ENCODE results near the gene DNAH14.
A peak's percentile ranks its signal among the peaks of the same experiment; 100 is the strongest.
"Not testable (repeated sequence)": the region's sequence is repeated elsewhere in the genome, so short reads cannot be mapped to it uniquely, and the experiment has no call there.

Gene DNAH14

GRCh38 chr1:224922404-224923164 is 6.9 kb upstream of the DNAH14 start:
- peak; percentile 1 for DNase-seq

GRCh38 chr1:224923726-224924125 is 5.7 kb upstream of the DNAH14 start:
- no peak for DNase-seq

- not testable (repeated sequence) for DNase-seq
Observed at GRCh38 chr1:224927631-224928030, 1.8 kb upstream of the DNAH14 start.

- no peak for DNase-seq
Observed at GRCh38 chr1:224928906-224929305, 569 bp upstream of the DNAH14 start.

- no peak for DNase-seq
Observed at GRCh38 chr1:224931605-224932004, 2.1 kb downstream of the DNAH14 start.

GRCh38 chr1:224932607-224933249 is 3.3 kb downstream of the DNAH14 start:
- no peak for DNase-seq

- DNase-seq, result no peak
Observed at GRCh38 chr1:224933584-224933983, 4.1 kb downstream of the DNAH14 start.

GRCh38 chr1:224938652-224939051 is 9.2 kb downstream of the DNAH14 start:
- no peak for DNase-seq

GRCh38 chr1:224939844-224940425 is 10.5 kb downstream of the DNAH14 start:
- no peak for DNase-seq

- not testable (repeated sequence) for DNase-seq
Observed at GRCh38 chr1:224940735-224941134, 11.3 kb downstream of the DNAH14 start.

- DNase-seq, result not testable (repeated sequence)
Observed at GRCh38 chr1:224945651-224946348, 16.3 kb downstream of the DNAH14 start.

- DNase-seq, result not testable (repeated sequence)
Observed at GRCh38 chr1:224946349-224946691, 16.8 kb downstream of the DNAH14 start.

GRCh38 chr1:224957696-224958095 is 28.2 kb downstream of the DNAH14 start:
- no peak for DNase-seq

GRCh38 chr1:224958490-224958889 is 29.0 kb downstream of the DNAH14 start:
- no peak for DNase-seq

- DNase-seq, result no peak
Observed at GRCh38 chr1:224959115-224959514, 29.6 kb downstream of the DNAH14 start.

- DNase-seq, result no peak
Observed at GRCh38 chr1:224959656-224960055, 30.2 kb downstream of the DNAH14 start.

GRCh38 chr1:224980181-224980580 is 50.7 kb downstream of the DNAH14 start:
- DNase-seq, result no peak

GRCh38 chr1:224981922-224982354 is 52.5 kb downstream of the DNAH14 start:
- not testable (repeated sequence) for DNase-seq

GRCh38 chr1:224988042-224988441 is 58.6 kb downstream of the DNAH14 start:
- DNase-seq, result no peak

GRCh38 chr1:224989615-224990014 is 60.1 kb downstream of the DNAH14 start:
- DNase-seq, result no peak

- not testable (repeated sequence) for DNase-seq
Observed at GRCh38 chr1:224991550-224991949, 62.1 kb downstream of the DNAH14 start.

- no peak for DNase-seq
Observed at GRCh38 chr1:224995602-224996001, 66.1 kb downstream of the DNAH14 start.

GRCh38 chr1:224996266-224996665 is 66.8 kb downstream of the DNAH14 start:
- DNase-seq, result no peak

- DNase-seq, result no peak
Observed at GRCh38 chr1:224998185-224998584, 68.7 kb downstream of the DNAH14 start.

Data from amniotic stem cell (primary cell).